HCT116 (cell line): ENCODE measurements around the gene LMCD1.

Source experiments
- EZH2 ChIP-seq: fragments of 200-600 bp; sonication (generic); IDR thresholded peaks from 2 replicates; pipeline ENCODE4 v1.6.1; 2017; ENCODE audit warnings: antibody characterized with exemption, mixed run types
- POLR2A ChIP-seq: IDR thresholded peaks from 2 replicates; pipeline ENCODE4 v1.7.0; 2011; ENCODE audit warnings: borderline replicate concordance; ENCODE audit not compliant: insufficient read depth, insufficient read length; ENCODE audit errors: extremely low read depth
- TF ChIP-seq, protein P1 (sequence below): IDR thresholded peaks from 2 replicates; pipeline ENCODE4 v1.6.1; 2012; ENCODE audit warnings: low read depth

DNA sequence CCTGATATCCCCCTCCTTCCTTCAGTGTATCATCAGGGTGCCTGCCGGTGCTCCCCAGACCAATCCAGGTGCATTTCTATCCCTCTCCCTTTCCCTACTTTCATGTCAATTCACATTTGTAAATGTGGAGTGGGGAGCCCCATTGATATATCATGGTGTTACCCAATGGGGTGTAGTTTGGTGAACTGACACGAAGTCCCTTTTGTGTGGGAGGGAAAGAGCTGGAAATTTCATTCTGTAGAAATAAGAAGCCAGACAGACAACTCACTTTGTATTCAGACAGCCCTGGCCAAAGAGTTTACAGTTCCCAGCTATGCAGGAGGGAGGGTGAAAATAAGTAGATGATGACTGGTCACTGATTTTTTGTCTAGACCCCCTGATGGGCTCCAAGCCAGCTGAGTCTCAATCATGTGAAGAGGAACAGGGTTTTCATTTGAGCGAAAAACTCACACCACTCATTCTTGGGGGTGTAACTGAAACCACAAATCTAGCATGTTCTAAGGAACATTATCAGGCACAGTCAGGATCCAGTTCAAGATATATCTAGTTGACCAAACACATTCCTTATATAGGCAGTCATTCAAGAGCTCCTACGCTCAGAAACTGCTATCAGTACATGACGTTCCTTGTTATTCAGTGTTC, 58.9 kb downstream of the LMCD1 start:
- TF ChIP-seq POLR2A (no peak), EZH2 (no peak)
- TF ChIP-seq, protein P1, sequence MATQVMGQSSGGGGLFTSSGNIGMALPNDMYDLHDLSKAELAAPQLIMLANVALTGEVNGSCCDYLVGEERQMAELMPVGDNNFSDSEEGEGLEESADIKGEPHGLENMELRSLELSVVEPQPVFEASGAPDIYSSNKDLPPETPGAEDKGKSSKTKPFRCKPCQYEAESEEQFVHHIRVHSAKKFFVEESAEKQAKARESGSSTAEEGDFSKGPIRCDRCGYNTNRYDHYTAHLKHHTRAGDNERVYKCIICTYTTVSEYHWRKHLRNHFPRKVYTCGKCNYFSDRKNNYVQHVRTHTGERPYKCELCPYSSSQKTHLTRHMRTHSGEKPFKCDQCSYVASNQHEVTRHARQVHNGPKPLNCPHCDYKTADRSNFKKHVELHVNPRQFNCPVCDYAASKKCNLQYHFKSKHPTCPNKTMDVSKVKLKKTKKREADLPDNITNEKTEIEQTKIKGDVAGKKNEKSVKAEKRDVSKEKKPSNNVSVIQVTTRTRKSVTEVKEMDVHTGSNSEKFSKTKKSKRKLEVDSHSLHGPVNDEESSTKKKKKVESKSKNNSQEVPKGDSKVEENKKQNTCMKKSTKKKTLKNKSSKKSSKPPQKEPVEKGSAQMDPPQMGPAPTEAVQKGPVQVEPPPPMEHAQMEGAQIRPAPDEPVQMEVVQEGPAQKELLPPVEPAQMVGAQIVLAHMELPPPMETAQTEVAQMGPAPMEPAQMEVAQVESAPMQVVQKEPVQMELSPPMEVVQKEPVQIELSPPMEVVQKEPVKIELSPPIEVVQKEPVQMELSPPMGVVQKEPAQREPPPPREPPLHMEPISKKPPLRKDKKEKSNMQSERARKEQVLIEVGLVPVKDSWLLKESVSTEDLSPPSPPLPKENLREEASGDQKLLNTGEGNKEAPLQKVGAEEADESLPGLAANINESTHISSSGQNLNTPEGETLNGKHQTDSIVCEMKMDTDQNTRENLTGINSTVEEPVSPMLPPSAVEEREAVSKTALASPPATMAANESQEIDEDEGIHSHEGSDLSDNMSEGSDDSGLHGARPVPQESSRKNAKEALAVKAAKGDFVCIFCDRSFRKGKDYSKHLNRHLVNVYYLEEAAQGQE = no peak
